Prostate gland (tissue), 2 donors: ENCODE results near the gene INTS3. TPM values are rescaled to one million over a fixed set of nuclear protein-coding genes. Genes with fewer than 3 reads are reported as not detected.

Experiments used
- DNase-seq: peaks from one replicate; pipeline ENCODE4 v3.0.0-alpha.2; 2019; ENCODE audit warnings: low spot score
- H3K27ac ChIP-seq, 2 donors: fragments of 200-600 bp; sonication (generic); 2 replicates each; pipeline ENCODE4 v1.5.1; 2017 to 2019
- H3K27me3 ChIP-seq: fragments of 200-600 bp; sonication (generic); replicated peaks from 2 replicates; pipeline ENCODE4 v1.5.1; 2019; ENCODE audit not compliant: insufficient read depth
- H3K36me3 ChIP-seq, 2 donors: fragments of 200-600 bp; sonication (generic); 1 replicate in 1 of 2; 2 replicates in 1 of 2; pipeline versions ENCODE4 v1.5.1 to v1.8.1; 2017 to 2019
- H3K4me1 ChIP-seq: fragments of 200-600 bp; sonication (generic); replicated peaks from 2 replicates; pipeline ENCODE4 v1.5.1; 2019
- H3K4me3 ChIP-seq, 2 donors: fragments of 200-600 bp; sonication (generic); 2 replicates each; pipeline ENCODE4 v1.5.1; 2017 to 2019
- H3K9me3 ChIP-seq: fragments of 200-600 bp; sonication (generic); 2 replicates; pipeline ENCODE4 v1.5.1; 2017
- POLR2A ChIP-seq: fragments of 450-650 bp; IDR thresholded peaks from one replicate; pipeline ENCODE4 v1.6.1; 2016; ENCODE audit warnings: antibody characterized with exemption, mild to moderate bottlenecking
- POLR2AphosphoS5 ChIP-seq: sonication (generic); formaldehyde crosslinking; IDR thresholded peaks from one replicate; pipeline ENCODE4 v1.6.1; 2017; ENCODE audit warnings: antibody characterized with exemption
- WGBS: methylation state at CpG from one replicate; pipeline ENCODE4 v1.1.5; 2018; 5-methylcytosine and 5-hydroxymethylcytosine counted together
- intact Hi-C: fragments of 100-400 bp; cut with DNase I; formaldehyde crosslinking; loops from one replicate; pipeline ENCODE4 v1.14.2; 2022
- total RNA-seq, 2 donors: library from RNA; depleted of rRNA; stranded (reverse); fragments of >200 nt; gene quantifications; one replicate each; pipeline ENCODE4 v1.1.0, GENCODE V29; 2016
- TF ChIP-seq, protein P1 (sequence below), 4 experiments: fragments of 200-600 bp in 2 of 4; fragments of 450-650 bp in 2 of 4; sonication (generic) in 2 of 4; IDR thresholded peaks; 1 replicate in 3 of 4; 2 replicates in 1 of 4; pipeline ENCODE4 v1.5.1; 2016 to 2019; ENCODE audit warnings: antibody characterized with exemption in 4 of 4, mild to moderate bottlenecking in 2 of 4, moderate library complexity in 2 of 4

The INTS3 gene
- total RNA-seq, 2 donors from 2014 or later: 26.1 to 70.0 TPM

DNA sequence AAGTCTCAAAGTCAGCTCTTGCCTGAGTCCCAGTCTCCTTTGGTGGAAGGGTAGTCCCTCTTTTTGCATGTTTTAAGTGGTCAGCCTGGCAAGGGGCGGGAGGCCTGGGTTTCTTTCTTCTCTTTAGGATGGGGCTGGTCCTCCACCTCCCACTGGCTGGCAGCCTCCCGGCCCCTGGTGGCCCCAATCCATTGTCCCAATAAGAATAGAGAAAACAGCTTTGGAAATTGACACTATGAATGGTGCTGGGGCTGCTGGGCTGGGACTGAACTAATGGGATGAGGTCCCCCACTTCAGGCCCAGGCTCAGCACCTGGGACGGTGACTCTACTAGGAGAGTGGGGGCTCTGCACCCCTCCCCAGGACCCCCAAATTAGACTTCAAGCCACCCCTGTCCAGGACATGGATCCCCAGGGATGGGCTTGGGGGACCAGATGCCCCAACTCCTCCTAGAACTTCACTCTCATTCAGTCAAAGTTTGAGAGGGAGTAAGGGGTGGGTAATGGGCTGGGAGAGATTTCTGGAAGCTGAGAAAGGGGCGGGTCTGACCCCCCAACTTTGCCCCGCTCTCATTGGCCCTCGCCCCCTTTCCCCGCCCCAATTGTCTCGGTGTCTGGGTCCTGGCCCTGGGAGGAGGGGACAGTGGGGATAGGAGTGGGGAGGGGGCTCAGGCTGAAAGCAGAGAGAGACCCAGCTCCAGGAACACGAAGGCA, 65.6 kb downstream of the INTS3 start:
- H3K27ac ChIP-seq: no peak overlapping the region
- intact Hi-C loops: loop anchor here (10.0 kb wide), 1 partner anchor 481 kb away; the partner anchor contains the start of gene HAX1
- 74% methylated on average over 9 of the region's 9 CpGs for WGBS
- H3K9me3 ChIP-seq: no peaks in the 10 kb centered on the region
- TF ChIP-seq POLR2A: no peak
- TF ChIP-seq POLR2AphosphoS5: no peak
- TF ChIP-seq, protein P1, sequence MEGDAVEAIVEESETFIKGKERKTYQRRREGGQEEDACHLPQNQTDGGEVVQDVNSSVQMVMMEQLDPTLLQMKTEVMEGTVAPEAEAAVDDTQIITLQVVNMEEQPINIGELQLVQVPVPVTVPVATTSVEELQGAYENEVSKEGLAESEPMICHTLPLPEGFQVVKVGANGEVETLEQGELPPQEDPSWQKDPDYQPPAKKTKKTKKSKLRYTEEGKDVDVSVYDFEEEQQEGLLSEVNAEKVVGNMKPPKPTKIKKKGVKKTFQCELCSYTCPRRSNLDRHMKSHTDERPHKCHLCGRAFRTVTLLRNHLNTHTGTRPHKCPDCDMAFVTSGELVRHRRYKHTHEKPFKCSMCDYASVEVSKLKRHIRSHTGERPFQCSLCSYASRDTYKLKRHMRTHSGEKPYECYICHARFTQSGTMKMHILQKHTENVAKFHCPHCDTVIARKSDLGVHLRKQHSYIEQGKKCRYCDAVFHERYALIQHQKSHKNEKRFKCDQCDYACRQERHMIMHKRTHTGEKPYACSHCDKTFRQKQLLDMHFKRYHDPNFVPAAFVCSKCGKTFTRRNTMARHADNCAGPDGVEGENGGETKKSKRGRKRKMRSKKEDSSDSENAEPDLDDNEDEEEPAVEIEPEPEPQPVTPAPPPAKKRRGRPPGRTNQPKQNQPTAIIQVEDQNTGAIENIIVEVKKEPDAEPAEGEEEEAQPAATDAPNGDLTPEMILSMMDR (IDR thresholded peaks at IDR 0.05): no peak
- no peak overlapping the region for H3K4me3 ChIP-seq
- H3K36me3 ChIP-seq: no peaks in the 10 kb centered on the region
- H3K27me3 ChIP-seq: no peaks in the 10 kb centered on the region
- no peak for DNase-seq
- no peaks in the 10 kb centered on the region for H3K4me1 ChIP-seq

DNA sequence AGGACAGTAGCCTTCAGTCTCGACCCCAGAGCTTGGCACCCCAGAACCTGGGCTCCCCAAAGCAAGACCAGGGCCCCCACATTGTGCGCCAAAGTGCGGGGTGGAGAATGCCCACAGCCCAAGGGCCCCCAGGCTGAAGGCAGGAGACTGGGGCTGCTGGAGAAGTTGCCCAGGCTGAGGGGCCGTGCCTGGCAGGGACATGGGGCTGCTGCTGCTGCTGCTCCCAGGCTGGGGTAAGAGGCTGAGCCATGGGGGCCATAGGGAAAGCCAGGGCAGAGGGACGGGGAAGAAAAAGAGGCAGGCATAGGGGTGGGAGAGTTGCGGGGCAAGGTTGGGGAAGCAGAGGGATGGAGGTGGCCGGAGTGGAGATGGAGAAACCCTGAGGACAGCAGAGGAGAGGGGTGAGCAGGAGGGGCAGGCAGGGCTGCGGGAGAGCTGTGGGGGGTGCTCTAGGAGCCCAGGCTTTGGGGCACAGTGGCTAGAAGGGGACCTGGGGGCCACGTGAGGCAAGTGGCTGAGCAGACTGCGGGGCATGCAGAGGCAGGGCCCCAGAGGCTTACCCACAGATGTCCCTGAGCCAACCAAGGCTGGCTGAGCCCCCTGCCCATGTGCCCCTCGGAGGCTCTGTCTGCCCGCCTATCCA, 66.2 kb downstream of the INTS3 start:
- TF ChIP-seq, protein P1 (IDR thresholded peaks at IDR 0.05): no peak
- TF ChIP-seq POLR2A: no peak
- no peak for TF ChIP-seq POLR2AphosphoS5
- Histone ChIP-seq H3K4me3 (no peak overlapping the region), H3K36me3 (no peaks in the 10 kb centered on the region), H3K9me3 (no peaks in the 10 kb centered on the region), H3K4me1 (no peaks in the 10 kb centered on the region), H3K27ac (no peak overlapping the region), H3K27me3 (no peaks in the 10 kb centered on the region)
- WGBS: 75% methylated on average over 12 of the region's 12 CpGs
- DNase-seq: no peak
- intact Hi-C loops: loop anchor here (10.0 kb wide), 1 partner anchor 481 kb away; the partner anchor contains the start of gene HAX1

DNA sequence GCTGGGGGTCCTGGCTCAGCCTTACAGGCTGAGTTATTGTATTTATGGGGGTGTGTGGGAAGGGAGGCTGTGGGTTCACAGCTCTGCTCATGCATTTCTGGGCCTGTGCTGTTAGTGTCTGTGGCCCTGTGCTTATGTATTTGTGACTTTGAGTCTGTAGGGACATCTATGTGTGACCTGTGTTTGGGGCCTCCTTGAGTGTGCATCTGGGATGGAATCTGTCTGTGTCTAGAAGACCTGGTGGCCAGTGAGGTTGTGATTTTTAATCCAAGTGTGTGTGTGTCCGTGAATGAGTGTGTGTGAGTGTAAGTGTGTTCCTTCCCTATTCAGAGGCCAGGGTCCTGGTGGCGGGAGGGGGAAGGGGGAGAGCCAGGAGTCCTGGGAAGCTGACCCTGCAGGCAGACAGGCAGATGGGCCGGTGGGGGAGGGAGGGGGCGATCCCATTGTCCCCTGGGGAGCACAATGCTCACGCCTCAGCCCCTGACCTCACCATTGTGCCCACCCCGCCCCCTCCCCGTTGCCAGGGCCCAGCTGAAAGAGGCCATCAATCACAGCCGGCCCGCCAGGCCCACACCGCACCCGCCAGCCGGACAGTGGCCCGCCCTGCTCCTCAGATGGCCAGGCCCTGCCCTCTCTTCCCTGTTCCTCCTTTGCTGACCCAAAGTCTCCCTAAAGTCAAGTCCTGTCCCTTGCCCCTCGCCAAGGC, 66.9 kb downstream of the INTS3 start:
- no peak for DNase-seq
- H3K36me3 ChIP-seq: no peaks in the 10 kb centered on the region
- TF ChIP-seq POLR2A (no peak), POLR2AphosphoS5 (no peak)
- TF ChIP-seq, protein P1 (IDR thresholded peaks at IDR 0.05): no peak
- H3K4me3 ChIP-seq: no peak overlapping the region
- no peaks in the 10 kb centered on the region for H3K4me1 ChIP-seq
- H3K27me3 ChIP-seq: no peaks in the 10 kb centered on the region
- WGBS: 56% methylated on average over 12 of the region's 14 CpGs
- intact Hi-C loops: loop anchor here (5.0 to 10.0 kb wide), 3 partner anchors 153 to 480 kb away; partner anchors contain the start of genes DENND4B, HAX1 and RAB13
- H3K27ac ChIP-seq: no peak overlapping the region
- H3K9me3 ChIP-seq: no peaks in the 10 kb centered on the region

DNA sequence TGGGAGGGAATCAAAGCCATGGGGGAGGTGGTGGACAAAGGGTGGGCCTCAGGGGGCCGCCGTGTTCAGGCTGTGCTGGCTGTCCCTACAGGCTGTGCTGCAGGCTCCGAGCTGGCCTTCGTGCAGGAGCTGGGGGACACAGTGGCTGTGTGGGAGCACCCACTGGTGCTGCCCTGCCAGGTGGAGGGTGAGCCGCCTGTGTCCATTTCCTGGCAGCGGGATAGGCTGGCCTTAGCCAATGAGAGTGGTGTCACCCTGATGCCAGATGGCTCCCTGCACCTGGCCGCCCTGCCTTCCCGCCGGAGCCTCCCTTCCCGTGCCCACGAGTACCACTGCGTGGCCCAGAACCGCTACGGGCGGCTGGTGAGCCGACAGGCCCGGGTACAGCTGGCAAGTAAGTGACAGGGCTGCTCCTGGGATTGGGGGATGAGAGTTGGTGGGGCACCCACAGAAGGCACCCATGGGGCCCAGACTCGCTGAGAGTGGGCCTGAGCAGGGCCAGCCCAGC, 67.5 kb downstream of the INTS3 start:
- H3K9me3 ChIP-seq: no peaks in the 10 kb centered on the region
- no peaks in the 10 kb centered on the region for H3K36me3 ChIP-seq
- intact Hi-C loops: loop anchor here (5.0 to 10.0 kb wide), 3 partner anchors 152 to 479 kb away; partner anchors contain the start of genes DENND4B, HAX1 and RAB13
- H3K4me3 ChIP-seq: no peak overlapping the region
- 67% methylated on average over 18 of the region's 18 CpGs for WGBS
- H3K27ac ChIP-seq: no peak overlapping the region
- TF ChIP-seq, protein P1 (IDR thresholded peaks at IDR 0.05): no peak
- TF ChIP-seq POLR2A (no peak), POLR2AphosphoS5 (no peak)
- DNase-seq: no peak
- H3K27me3 ChIP-seq: no peaks in the 10 kb centered on the region
- no peaks in the 10 kb centered on the region for H3K4me1 ChIP-seq
